ENCODE measurements around the gene NTPCR. TPM values are rescaled to one million over a fixed set of nuclear protein-coding genes. Genes with fewer than 3 reads are reported as not detected.

The NTPCR gene
- total RNA-seq, 1 experiment from 2014 or later: 34.2 TPM

DNA sequence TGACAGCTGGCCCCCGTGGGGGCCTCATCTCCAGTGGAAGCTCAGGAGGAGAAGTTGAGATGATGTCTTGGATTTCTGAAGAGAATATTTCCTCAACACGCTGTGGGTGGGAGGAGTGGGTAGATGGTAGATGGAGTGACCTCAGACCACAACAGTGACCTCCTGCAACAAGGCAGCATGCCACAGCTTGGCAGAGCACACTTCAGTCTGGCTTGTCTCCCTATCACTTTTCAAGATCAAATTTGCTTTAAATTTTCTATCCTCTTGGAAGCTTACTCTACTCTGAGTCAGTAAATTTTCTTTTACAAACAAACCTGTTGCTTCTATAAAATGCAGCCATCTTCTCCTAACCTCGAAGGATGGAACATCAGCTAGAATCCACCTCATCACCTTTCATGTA lies 59.7 kb downstream of the NTPCR start:
- no peak overlapping the region for H3K4me3 ChIP-seq (replicated peaks in 1 of 2; ENCODE audit: low read depth in 1 of 2, low read length in 2 of 2)
- ChIA-PET RAD21 (ENCODE audit: low non-redundant PET in 1 of 2, low total read pairs in 2 of 2, uncharacterized antibody in 2 of 2, unreplicated experiment in 2 of 2) (no interaction called here), POLR2A (no interaction called here), CTCF (no interaction called here)
- TF ChIP-seq POLR2AphosphoS5 (IDR thresholded peaks at IDR 0.05; ENCODE audit: low read depth, low read length) (no peak), ZFX (IDR thresholded peaks at IDR 0.05) (no peak), CEBPB (IDR thresholded peaks at IDR 0.05; ENCODE audit: low read depth) (no peak), POLR2A (IDR thresholded peaks at IDR 0.05; ENCODE audit: borderline replicate concordance, extremely low read depth, insufficient read depth, insufficient read length) (no peak), ZNF274 (IDR thresholded peaks at IDR 0.05; ENCODE audit: low read depth, low read length) (no peak), SIN3A (IDR thresholded peaks at IDR 0.05; ENCODE audit: low read depth) (no peak), TCF7L2 (IDR thresholded peaks at IDR 0.05; ENCODE audit: borderline replicate concordance, extremely low read depth, insufficient read depth, insufficient read length) (no peak), YY1 (IDR thresholded peaks at IDR 0.05; ENCODE audit: extremely low read depth, insufficient replicate concordance, low read depth, low read length) (no peak), CBX3 (IDR thresholded peaks at IDR 0.05; ENCODE audit: low read depth) (no peak)
- TF ChIP-seq, protein P1, sequence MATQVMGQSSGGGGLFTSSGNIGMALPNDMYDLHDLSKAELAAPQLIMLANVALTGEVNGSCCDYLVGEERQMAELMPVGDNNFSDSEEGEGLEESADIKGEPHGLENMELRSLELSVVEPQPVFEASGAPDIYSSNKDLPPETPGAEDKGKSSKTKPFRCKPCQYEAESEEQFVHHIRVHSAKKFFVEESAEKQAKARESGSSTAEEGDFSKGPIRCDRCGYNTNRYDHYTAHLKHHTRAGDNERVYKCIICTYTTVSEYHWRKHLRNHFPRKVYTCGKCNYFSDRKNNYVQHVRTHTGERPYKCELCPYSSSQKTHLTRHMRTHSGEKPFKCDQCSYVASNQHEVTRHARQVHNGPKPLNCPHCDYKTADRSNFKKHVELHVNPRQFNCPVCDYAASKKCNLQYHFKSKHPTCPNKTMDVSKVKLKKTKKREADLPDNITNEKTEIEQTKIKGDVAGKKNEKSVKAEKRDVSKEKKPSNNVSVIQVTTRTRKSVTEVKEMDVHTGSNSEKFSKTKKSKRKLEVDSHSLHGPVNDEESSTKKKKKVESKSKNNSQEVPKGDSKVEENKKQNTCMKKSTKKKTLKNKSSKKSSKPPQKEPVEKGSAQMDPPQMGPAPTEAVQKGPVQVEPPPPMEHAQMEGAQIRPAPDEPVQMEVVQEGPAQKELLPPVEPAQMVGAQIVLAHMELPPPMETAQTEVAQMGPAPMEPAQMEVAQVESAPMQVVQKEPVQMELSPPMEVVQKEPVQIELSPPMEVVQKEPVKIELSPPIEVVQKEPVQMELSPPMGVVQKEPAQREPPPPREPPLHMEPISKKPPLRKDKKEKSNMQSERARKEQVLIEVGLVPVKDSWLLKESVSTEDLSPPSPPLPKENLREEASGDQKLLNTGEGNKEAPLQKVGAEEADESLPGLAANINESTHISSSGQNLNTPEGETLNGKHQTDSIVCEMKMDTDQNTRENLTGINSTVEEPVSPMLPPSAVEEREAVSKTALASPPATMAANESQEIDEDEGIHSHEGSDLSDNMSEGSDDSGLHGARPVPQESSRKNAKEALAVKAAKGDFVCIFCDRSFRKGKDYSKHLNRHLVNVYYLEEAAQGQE (IDR thresholded peaks at IDR 0.05; ENCODE audit: low read depth): no peak
- TF ChIP-seq, protein P2, sequence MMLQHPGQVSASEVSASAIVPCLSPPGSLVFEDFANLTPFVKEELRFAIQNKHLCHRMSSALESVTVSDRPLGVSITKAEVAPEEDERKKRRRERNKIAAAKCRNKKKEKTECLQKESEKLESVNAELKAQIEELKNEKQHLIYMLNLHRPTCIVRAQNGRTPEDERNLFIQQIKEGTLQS (IDR thresholded peaks at IDR 0.05): no peak
- TF ChIP-seq, protein P3, sequence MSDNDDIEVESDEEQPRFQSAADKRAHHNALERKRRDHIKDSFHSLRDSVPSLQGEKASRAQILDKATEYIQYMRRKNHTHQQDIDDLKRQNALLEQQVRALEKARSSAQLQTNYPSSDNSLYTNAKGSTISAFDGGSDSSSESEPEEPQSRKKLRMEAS (IDR thresholded peaks at IDR 0.05): no peak
- H3K9ac ChIP-seq (ENCODE audit: low read length): no peak overlapping the region
- H3K9me2 ChIP-seq (ENCODE audit: insufficient read depth): no peaks in the 10 kb centered on the region
- H3K9me3 ChIP-seq (ENCODE audit: control insufficient read depth in 1 of 2, insufficient read depth in 1 of 2, low read depth in 1 of 2, low read length in 2 of 2): no peaks in the 10 kb centered on the region
- no peaks in the 10 kb centered on the region for H4K20me1 ChIP-seq (ENCODE audit: insufficient read depth)
- no TSS peak for BruUV-seq (replicated peaks)
- intact Hi-C loops (cut with micrococcal nuclease): no loop called here
- H3K79me2 ChIP-seq (ENCODE audit: insufficient read depth, low read length): no peaks in the 10 kb centered on the region
- no peak for DNase-seq (ENCODE audit: low read depth, low spot score)
- H2AFZ ChIP-seq (ENCODE audit: low read depth, low read length, poor library complexity, severe bottlenecking): no peak overlapping the region
- no peaks in the 10 kb centered on the region for H3K4me1 ChIP-seq (ENCODE audit: control insufficient read depth in 1 of 2, insufficient read depth in 2 of 2, low read length in 2 of 2)
- H3K27me3 ChIP-seq (ENCODE audit: insufficient read depth, low read length): no peaks in the 10 kb centered on the region
- no peak overlapping the region for H3K4me2 ChIP-seq (ENCODE audit: low read length)
- no peak for ATAC-seq
- no peak overlapping the region for H3K27ac ChIP-seq (ENCODE audit: low read depth, low read length)
- no peaks in the 10 kb centered on the region for H3K36me3 ChIP-seq (ENCODE audit: control insufficient read depth in 1 of 2, insufficient read depth in 2 of 2, low read length in 2 of 2)

Measured in HCT116 (cell line).